ENCODE measurements around the gene SHLD1. TPM values are rescaled to one million over a fixed set of nuclear protein-coding genes. Genes with fewer than 3 reads are reported as not detected.

SHLD1 gene
- total RNA-seq, 1 donor from 2014 or later, result 5.7 TPM

GRCh38 chr20:5770231-5770986 is 20.2 kb downstream of the SHLD1 start:
- Histone ChIP-seq H3K36me3 (peaks cover 26% of the 10 kb centered on the region), H3K9me3 (replicated peaks) (no peaks in the 10 kb centered on the region), H3K27me3 (ENCODE audit: low read depth) (no peaks in the 10 kb centered on the region), H3K4me3 (no peak overlapping the region), H3K27ac (replicated peaks) (no peak overlapping the region), H3K4me1 (no peaks in the 10 kb centered on the region)
- no peak for DNase-seq
- no peak for TF ChIP-seq CTCF (IDR thresholded peaks at IDR 0.05; ENCODE audit: borderline replicate concordance)
- intact Hi-C loops (cut with micrococcal nuclease), result no loop called here

- intact Hi-C loops (cut with micrococcal nuclease), result no loop called here
- no peak overlapping the region for H3K27ac ChIP-seq (replicated peaks)
- no peak for TF ChIP-seq CTCF (IDR thresholded peaks at IDR 0.05; ENCODE audit: borderline replicate concordance)
Measured at GRCh38 chr20:5770987-5771318, 20.8 kb downstream of the SHLD1 start.

GRCh38 chr20:5772704-5773103 is 22.5 kb downstream of the SHLD1 start:
- DNase-seq, result no peak
- Histone ChIP-seq H3K27me3 (ENCODE audit: low read depth) (no peaks in the 10 kb centered on the region), H3K9me3 (replicated peaks) (no peaks in the 10 kb centered on the region), H3K4me1 (no peaks in the 10 kb centered on the region), H3K36me3 (peaks cover 26% of the 10 kb centered on the region), H3K27ac (replicated peaks) (peak overlapping the region; percentile 4), H3K4me3 (no peak overlapping the region)
- TF ChIP-seq CTCF (IDR thresholded peaks at IDR 0.05; ENCODE audit: borderline replicate concordance), result no peak
- intact Hi-C loops (cut with micrococcal nuclease), result no loop called here

More at GRCh38 chr20:5770987-5771318, 20.8 kb downstream of the SHLD1 start:
- no peaks in the 10 kb centered on the region for H3K27me3 ChIP-seq (ENCODE audit: low read depth)
- H3K4me1 ChIP-seq, result no peaks in the 10 kb centered on the region
- H3K4me3 ChIP-seq, result no peak overlapping the region
- peaks cover 26% of the 10 kb centered on the region for H3K36me3 ChIP-seq
- no peaks in the 10 kb centered on the region for H3K9me3 ChIP-seq (replicated peaks)
- no peak for DNase-seq

- H3K36me3 ChIP-seq, result peaks cover 26% of the 10 kb centered on the region
- TF ChIP-seq CTCF (IDR thresholded peaks at IDR 0.05; ENCODE audit: borderline replicate concordance), result no peak
Measured at GRCh38 chr20:5773589-5773988, 23.4 kb downstream of the SHLD1 start.

GRCh38 chr20:5776077-5776476 is 25.9 kb downstream of the SHLD1 start:
- Histone ChIP-seq H3K27ac (replicated peaks) (peak overlapping the region; percentile 1), H3K4me1 (peaks cover 21% of the 10 kb centered on the region), H3K9me3 (replicated peaks) (no peaks in the 10 kb centered on the region), H3K36me3 (peaks cover 26% of the 10 kb centered on the region), H3K4me3 (no peak overlapping the region), H3K27me3 (ENCODE audit: low read depth) (no peaks in the 10 kb centered on the region)
- no peak for DNase-seq
- TF ChIP-seq CTCF (IDR thresholded peaks at IDR 0.05; ENCODE audit: borderline replicate concordance), result no peak
- intact Hi-C loops (cut with micrococcal nuclease), result no loop called here

More at GRCh38 chr20:5773589-5773988, 23.4 kb downstream of the SHLD1 start:
- no peaks in the 10 kb centered on the region for H3K27me3 ChIP-seq (ENCODE audit: low read depth)
- no peaks in the 10 kb centered on the region for H3K4me1 ChIP-seq
- no peak for DNase-seq
- no peak overlapping the region for H3K4me3 ChIP-seq
- no peak overlapping the region for H3K27ac ChIP-seq (replicated peaks)
- intact Hi-C loops (cut with micrococcal nuclease), result no loop called here
- no peaks in the 10 kb centered on the region for H3K9me3 ChIP-seq (replicated peaks)

Measured in left ventricle myocardium inferior (tissue), 1 donor.